HG02973 (cell line): ENCODE measurements around the gene P2RY14.

Source experiments
- ATAC-seq: cut with Tn5 transposase; IDR thresholded peaks from one replicate; pipeline ENCODE4 v1.9.1; 2021; ENCODE audit warnings: moderate library complexity; ENCODE audit not compliant: unreplicated experiment

Gene P2RY14

GRCh38 chr3:151219056-151219455, 59.3 kb downstream of the P2RY14 start:
- ATAC-seq: no peak

GRCh38 chr3:151218136-151218535, 60.2 kb downstream of the P2RY14 start:
- no peak for ATAC-seq

- ATAC-seq: no peak
Measured at GRCh38 chr3:151216641-151217607, 61.4 kb downstream of the P2RY14 start.

- no peak for ATAC-seq
Measured at GRCh38 chr3:151214459-151214858, 63.9 kb downstream of the P2RY14 start.

- no peak for ATAC-seq
Measured at GRCh38 chr3:151213881-151214280, 64.5 kb downstream of the P2RY14 start.

- no peak for ATAC-seq
Measured at GRCh38 chr3:151213151-151213550, 65.2 kb downstream of the P2RY14 start.

- ATAC-seq: peak; percentile 59
Measured at GRCh38 chr3:151210676-151211381, 67.5 kb downstream of the P2RY14 start.

- no peak for ATAC-seq
Measured at GRCh38 chr3:151209654-151210053, 68.7 kb downstream of the P2RY14 start.

- no peak for ATAC-seq
Measured at GRCh38 chr3:151206201-151206600, 72.1 kb downstream of the P2RY14 start.

- no peak for ATAC-seq
Measured at GRCh38 chr3:151205482-151205881, 72.9 kb downstream of the P2RY14 start.

- no peak for ATAC-seq
Measured at GRCh38 chr3:151204530-151205402, 73.6 kb downstream of the P2RY14 start.

GRCh38 chr3:151203051-151203420, 75.3 kb downstream of the P2RY14 start, which contains the start of gene GPR171:
Gene GPR171 (minus strand): TSS chr3:151203216. CDS start chr3:151199386, 3,830 bp downstream.
- peak; percentile 89 for ATAC-seq

GRCh38 chr3:151201051-151201730, 77.2 kb downstream of the P2RY14 start:
- ATAC-seq: no peak

- no peak for ATAC-seq
Measured at GRCh38 chr3:151200586-151200985, 77.8 kb downstream of the P2RY14 start.

- no peak for ATAC-seq
Measured at GRCh38 chr3:151199554-151200438, 78.5 kb downstream of the P2RY14 start.

- ATAC-seq: no peak
Measured at GRCh38 chr3:151198849-151199248, 79.5 kb downstream of the P2RY14 start.

- ATAC-seq: no peak
Measured at GRCh38 chr3:151197981-151198767, 80.2 kb downstream of the P2RY14 start.

GRCh38 chr3:151197228-151197627, 81.1 kb downstream of the P2RY14 start:
- ATAC-seq: no peak

GRCh38 chr3:151196434-151196833, 81.9 kb downstream of the P2RY14 start:
- ATAC-seq: no peak
